ENCODE data around the gene FARP1.

FARP1 gene

GRCh38 chr13:98461486-98462240 is 318.8 kb downstream of the FARP1 start:
- POLR2A ChIA-PET, result no interaction called here

DNA sequence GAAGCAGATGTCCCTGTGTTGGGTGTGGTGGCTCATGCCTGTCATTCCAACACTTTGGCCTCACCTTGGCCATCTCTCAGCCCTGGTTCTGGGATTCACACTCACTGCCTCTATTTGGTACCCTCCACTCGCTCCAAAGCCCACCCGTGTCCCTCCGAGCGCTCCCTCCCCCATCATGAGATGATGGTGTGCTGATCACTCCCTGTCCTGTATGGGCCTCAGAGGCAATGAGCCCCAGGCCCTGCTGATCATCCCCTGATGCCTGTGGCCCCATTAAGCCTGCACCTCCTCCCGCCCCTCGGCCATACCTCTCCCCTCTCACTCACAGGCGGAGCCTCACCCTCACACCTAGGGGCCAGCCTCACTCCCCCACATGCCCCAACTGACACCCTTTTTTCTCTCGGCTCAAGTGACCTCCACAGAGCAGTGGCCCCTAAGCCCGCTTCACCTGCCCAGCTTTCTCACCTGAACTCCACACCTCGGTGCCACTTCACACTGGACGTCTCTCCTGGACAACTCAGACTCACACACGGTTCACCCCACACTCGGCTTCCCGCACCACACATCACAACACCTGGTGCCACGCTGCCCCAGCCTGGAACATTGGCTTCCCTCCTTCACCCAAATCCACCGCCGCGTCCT is 319.5 kb downstream of the FARP1 start:
- POLR2A ChIA-PET, result no interaction called here
- H3K4me1 ChIP-seq (ENCODE audit: control insufficient read depth, insufficient read depth, low read length), result no peaks in the 10 kb centered on the region
- TF ChIP-seq, protein P1, sequence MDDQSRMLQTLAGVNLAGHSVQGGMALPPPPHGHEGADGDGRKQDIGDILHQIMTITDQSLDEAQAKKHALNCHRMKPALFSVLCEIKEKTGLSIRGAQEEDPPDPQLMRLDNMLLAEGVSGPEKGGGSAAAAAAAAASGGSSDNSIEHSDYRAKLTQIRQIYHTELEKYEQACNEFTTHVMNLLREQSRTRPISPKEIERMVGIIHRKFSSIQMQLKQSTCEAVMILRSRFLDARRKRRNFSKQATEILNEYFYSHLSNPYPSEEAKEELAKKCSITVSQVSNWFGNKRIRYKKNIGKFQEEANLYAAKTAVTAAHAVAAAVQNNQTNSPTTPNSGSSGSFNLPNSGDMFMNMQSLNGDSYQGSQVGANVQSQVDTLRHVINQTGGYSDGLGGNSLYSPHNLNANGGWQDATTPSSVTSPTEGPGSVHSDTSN (CRISPR knock-in tag; IDR thresholded peaks at IDR 0.05), result no peak
- TF ChIP-seq, protein P2, sequence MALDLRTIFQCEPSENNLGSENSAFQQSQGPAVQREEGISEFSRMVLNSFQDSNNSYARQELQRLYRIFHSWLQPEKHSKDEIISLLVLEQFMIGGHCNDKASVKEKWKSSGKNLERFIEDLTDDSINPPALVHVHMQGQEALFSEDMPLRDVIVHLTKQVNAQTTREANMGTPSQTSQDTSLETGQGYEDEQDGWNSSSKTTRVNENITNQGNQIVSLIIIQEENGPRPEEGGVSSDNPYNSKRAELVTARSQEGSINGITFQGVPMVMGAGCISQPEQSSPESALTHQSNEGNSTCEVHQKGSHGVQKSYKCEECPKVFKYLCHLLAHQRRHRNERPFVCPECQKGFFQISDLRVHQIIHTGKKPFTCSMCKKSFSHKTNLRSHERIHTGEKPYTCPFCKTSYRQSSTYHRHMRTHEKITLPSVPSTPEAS (tag by site-specific recombination; IDR thresholded peaks at IDR 0.05), result no peak
- TF ChIP-seq PRDM1 (tag by site-specific recombination; IDR thresholded peaks at IDR 0.05), result no peak
- no peak for TF ChIP-seq RBAK (tag by site-specific recombination; IDR thresholded peaks at IDR 0.05)
- TF ChIP-seq ZNF488 (tag by site-specific recombination; IDR thresholded peaks at IDR 0.05), result no peak
- no peak for TF ChIP-seq EGR2 (tag by site-specific recombination; IDR thresholded peaks at IDR 0.05; ENCODE audit: low read depth)
- TF ChIP-seq SP2 (tag by site-specific recombination; IDR thresholded peaks at IDR 0.05), result no peak
- no peak for TF ChIP-seq MYNN (tag by site-specific recombination; IDR thresholded peaks at IDR 0.05; ENCODE audit: borderline replicate concordance)
- no peak for TF ChIP-seq ZNF426 (tag by site-specific recombination; IDR thresholded peaks at IDR 0.05)
- TF ChIP-seq ZNF121 (tag by site-specific recombination; IDR thresholded peaks at IDR 0.05), result no peak
- TF ChIP-seq ZNF621 (tag by site-specific recombination; IDR thresholded peaks at IDR 0.05), result no peak
- no peak for TF ChIP-seq HOXD13 (CRISPR knock-in tag; IDR thresholded peaks at IDR 0.05; ENCODE audit: borderline replicate concordance)
- no peak for TF ChIP-seq YY1 (tag by site-specific recombination; IDR thresholded peaks at IDR 0.05)

More at GRCh38 chr13:98461486-98462240, 318.8 kb downstream of the FARP1 start:
- TF ChIP-seq ZNF664 (tag by site-specific recombination; IDR thresholded peaks at IDR 0.05), result no peak
- TF ChIP-seq, protein P3, sequence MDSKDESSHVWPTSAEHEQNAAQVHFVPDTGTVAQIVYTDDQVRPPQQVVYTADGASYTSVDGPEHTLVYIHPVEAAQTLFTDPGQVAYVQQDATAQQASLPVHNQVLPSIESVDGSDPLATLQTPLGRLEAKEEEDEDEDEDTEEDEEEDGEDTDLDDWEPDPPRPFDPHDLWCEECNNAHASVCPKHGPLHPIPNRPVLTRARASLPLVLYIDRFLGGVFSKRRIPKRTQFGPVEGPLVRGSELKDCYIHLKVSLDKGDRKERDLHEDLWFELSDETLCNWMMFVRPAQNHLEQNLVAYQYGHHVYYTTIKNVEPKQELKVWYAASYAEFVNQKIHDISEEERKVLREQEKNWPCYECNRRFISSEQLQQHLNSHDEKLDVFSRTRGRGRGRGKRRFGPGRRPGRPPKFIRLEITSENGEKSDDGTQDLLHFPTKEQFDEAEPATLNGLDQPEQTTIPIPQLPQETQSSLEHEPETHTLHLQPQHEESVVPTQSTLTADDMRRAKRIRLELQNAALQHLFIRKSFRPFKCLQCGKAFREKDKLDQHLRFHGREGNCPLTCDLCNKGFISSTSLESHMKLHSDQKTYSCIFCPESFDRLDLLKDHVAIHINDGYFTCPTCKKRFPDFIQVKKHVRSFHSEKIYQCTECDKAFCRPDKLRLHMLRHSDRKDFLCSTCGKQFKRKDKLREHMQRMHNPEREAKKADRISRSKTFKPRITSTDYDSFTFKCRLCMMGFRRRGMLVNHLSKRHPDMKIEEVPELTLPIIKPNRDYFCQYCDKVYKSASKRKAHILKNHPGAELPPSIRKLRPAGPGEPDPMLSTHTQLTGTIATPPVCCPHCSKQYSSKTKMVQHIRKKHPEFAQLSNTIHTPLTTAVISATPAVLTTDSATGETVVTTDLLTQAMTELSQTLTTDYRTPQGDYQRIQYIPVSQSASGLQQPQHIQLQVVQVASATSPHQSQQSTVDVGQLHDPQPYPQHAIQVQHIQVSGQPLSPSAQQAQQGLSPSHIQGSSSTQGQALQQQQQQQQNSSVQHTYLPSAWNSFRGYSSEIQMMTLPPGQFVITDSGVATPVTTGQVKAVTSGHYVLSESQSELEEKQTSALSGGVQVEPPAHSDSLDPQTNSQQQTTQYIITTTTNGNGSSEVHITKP (tag by site-specific recombination; IDR thresholded peaks at IDR 0.05), result no peak
- no peak for TF ChIP-seq ZNF211 (tag by site-specific recombination; IDR thresholded peaks at IDR 0.05; ENCODE audit: low read depth)
- no peak for TF ChIP-seq ZNF629 (tag by site-specific recombination; IDR thresholded peaks at IDR 0.05)
- TF ChIP-seq, protein P4, sequence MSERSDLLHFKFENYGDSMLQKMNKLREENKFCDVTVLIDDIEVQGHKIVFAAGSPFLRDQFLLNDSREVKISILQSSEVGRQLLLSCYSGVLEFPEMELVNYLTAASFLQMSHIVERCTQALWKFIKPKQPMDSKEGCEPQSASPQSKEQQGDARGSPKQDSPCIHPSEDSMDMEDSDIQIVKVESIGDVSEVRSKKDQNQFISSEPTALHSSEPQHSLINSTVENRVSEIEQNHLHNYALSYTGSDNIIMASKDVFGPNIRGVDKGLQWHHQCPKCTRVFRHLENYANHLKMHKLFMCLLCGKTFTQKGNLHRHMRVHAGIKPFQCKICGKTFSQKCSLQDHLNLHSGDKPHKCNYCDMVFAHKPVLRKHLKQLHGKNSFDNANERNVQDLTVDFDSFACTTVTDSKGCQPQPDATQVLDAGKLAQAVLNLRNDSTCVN (tag by site-specific recombination; optimal IDR thresholded peaks at IDR 0.05), result no peak
- no peak for TF ChIP-seq ZFP41 (tag by site-specific recombination; IDR thresholded peaks at IDR 0.05; ENCODE audit: borderline replicate concordance)
- no peak for TF ChIP-seq ZNF18 (tag by site-specific recombination; IDR thresholded peaks at IDR 0.05)
- no peak for TF ChIP-seq ZNF324 (tag by site-specific recombination; IDR thresholded peaks at IDR 0.05)
- CTCF ChIA-PET, result interaction anchor here (1.0 kb wide), 1 partner anchor 191 kb away, joined by 4 read pairs; no protein-coding TSS in a partner anchor
- Histone ChIP-seq H3K4me3 (ENCODE audit: low read depth, low read length) (no peak overlapping the region), H3K4me1 (ENCODE audit: control insufficient read depth, insufficient read depth, low read length) (no peaks in the 10 kb centered on the region), H3K36me3 (ENCODE audit: control insufficient read depth in 2 of 2, insufficient read depth in 1 of 2, low read length in 2 of 2) (peaks cover 0 to 81% of the 10 kb centered on the region in 2 experiments; a peak in 1 of 3 replicates), H3K27ac (ENCODE audit: extremely low read depth, low read depth, low read length) (no peak overlapping the region), H3K9me3 (ENCODE audit: control insufficient read depth, insufficient read depth, low read depth, low read length) (no peaks in the 10 kb centered on the region)

More for the DNA sequence above, 319.5 kb downstream of the FARP1 start:
- Histone ChIP-seq H3K36me3 (ENCODE audit: control insufficient read depth in 2 of 2, insufficient read depth in 1 of 2, low read length in 2 of 2) (peaks cover 0 to 75% of the 10 kb centered on the region in 2 experiments; a peak in 1 of 3 replicates), H3K9me3 (ENCODE audit: control insufficient read depth, insufficient read depth, low read depth, low read length) (no peaks in the 10 kb centered on the region), H3K27ac (ENCODE audit: extremely low read depth, low read depth, low read length) (no peak overlapping the region), H3K4me3 (ENCODE audit: low read depth, low read length) (no peak overlapping the region)
- CTCF ChIA-PET, result no interaction called here
